ENCODE measurements around the gene PCIF1. TPM values are rescaled to one million over a fixed set of nuclear protein-coding genes. Genes with fewer than 3 reads are reported as not detected.

The PCIF1 gene
- total and polyA plus RNA-seq, 9 of the 15 experiments (the other 6 are each of a cell fraction or from before 2014, with no cell fraction given) = 5.8 to 29.4 (median 11.3) TPM

DNA sequence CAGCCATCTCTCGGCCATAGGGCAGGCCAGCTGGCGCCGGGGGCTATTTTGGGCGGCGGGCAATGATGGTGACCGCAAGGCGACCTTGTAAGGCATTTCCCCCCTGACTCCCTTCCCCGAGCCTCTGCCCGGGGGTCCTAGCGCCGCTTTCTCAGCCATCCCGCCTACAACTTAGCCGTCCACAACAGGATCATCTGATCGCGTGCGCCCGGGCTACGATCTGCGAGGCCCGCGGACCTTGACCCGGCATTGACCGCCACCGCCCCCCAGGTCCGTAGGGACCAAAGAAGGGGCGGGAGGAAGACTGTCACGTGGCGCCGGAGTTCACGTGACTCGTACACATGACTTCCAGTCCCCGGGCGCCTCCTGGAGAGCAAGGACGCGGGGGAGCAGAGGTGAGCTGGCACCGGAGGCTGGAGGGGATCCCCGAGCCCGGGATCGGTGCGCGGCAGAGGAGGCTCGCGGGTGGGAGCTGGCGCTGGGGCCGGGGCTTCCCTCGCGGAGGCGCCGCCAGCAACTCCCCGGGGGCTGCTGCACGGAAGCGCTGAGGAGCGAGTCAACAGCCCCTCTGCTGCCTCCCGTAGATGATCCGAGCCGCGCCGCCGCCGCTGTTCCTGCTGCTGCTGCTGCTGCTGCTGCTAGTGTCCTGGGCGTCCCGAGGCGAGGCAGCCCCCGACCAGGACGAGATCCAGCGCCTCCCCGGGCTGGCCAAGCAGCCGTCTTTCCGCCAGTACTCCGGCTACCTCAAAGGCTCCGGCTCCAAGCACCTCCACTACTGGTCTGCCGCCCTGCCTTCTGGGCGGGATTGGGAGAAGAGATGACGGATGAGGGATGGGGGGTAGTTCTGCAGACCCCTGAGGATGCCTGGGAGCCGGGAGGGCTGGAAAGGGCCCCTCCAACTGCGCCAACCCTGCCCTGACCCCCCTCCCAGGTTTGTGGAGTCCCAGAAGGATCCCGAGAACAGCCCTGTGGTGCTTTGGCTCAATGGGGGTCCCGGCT, 43.2 kb upstream of the PCIF1 start, which contains the start of the genes CTSA and NEURL2 (continued):
- TF ChIP-seq DEAF1 (CRISPR knock-in tag; IDR thresholded peaks at IDR 0.05) (no peak), GATAD2B (IDR thresholded peaks at IDR 0.05; ENCODE audit: borderline replicate concordance) (no peak), RBM25 (IDR thresholded peaks at IDR 0.05; ENCODE audit: low read depth, low read length, severe bottlenecking) (no peak), ZNF165 (CRISPR knock-in tag; IDR thresholded peaks at IDR 0.05; ENCODE audit: borderline replicate concordance) (no peak), NR3C1 (CRISPR knock-in tag; IDR thresholded peaks at IDR 0.05) (no peak), TBL1XR1 (IDR thresholded peaks at IDR 0.05; ENCODE audit: low read length in 2 of 2) (no peak), USF1 (CRISPR knock-in tag; IDR thresholded peaks at IDR 0.05) (peak; percentile 100), TEAD2 (tag; IDR thresholded peaks at IDR 0.05) (no peak), TARDBP (IDR thresholded peaks at IDR 0.05) (no peak), CBX2 (IDR thresholded peaks at IDR 0.05; ENCODE audit: insufficient read depth, low read length, poor library complexity, severe bottlenecking) (no peak), HLTF (IDR thresholded peaks at IDR 0.05) (no peak), TCF3 (CRISPR knock-in tag; IDR thresholded peaks at IDR 0.05) (no peak), ILK (tag; IDR thresholded peaks at IDR 0.05; ENCODE audit: borderline replicate concordance, low read depth) (no peak), U2AF2 (optimal IDR thresholded peaks at IDR 0.05; ENCODE audit: low read depth, low read length) (no peak), FUS (optimal IDR thresholded peaks at IDR 0.05; ENCODE audit: low read depth, low read length) (no peak), SP2 (IDR thresholded peaks at IDR 0.05; ENCODE audit: extremely low read depth, low read depth, low read length, poor library complexity, severe bottlenecking) (peak; percentile 32), ZNF644 (tag; IDR thresholded peaks at IDR 0.05; ENCODE audit: low read depth) (no peak), U2AF1 (optimal IDR thresholded peaks at IDR 0.05; ENCODE audit: low read depth, low read length) (no peak), NCOA1 (IDR thresholded peaks at IDR 0.05; ENCODE audit: low read depth) (no peak), SMARCA5 (IDR thresholded peaks at IDR 0.05) (no peak), MAZ (CRISPR knock-in tag; conservative IDR thresholded peaks at IDR 0.05 in 1 of 2, IDR thresholded peaks at IDR 0.05 in 1 of 2) (peak; percentile 75 to 91), TRIM28 (IDR thresholded peaks at IDR 0.05) (no peak), ZNF347 (CRISPR knock-in tag; IDR thresholded peaks at IDR 0.05; ENCODE audit: low read depth) (no peak)
- TF ChIP-seq, protein P1, sequence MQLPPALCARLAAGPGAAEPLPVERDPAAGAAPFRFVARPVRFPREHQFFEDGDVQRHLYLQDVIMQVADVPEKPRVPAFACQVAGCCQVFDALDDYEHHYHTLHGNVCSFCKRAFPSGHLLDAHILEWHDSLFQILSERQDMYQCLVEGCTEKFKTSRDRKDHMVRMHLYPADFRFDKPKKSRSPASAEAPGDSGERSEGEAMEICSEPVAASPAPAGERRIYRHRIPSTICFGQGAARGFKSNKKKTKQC (CRISPR knock-in tag; IDR thresholded peaks at IDR 0.05) = no peak
- TF ChIP-seq, protein P2, sequence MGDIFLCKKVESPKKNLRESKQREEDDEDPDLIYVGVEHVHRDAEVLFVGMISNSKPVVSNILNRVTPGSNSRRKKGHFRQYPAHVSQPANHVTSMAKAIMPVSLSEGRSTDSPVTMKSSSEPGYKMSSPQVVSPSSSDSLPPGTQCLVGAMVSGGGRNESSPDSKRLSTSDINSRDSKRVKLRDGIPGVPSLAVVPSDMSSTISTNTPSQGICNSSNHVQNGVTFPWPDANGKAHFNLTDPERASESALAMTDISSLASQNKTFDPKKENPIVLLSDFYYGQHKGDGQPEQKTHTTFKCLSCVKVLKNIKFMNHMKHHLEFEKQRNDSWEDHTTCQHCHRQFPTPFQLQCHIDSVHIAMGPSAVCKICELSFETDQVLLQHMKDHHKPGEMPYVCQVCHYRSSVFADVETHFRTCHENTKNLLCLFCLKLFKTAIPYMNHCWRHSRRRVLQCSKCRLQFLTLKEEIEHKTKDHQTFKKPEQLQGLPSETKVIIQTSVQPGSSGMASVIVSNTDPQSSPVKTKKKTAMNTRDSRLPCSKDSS (IDR thresholded peaks at IDR 0.05; ENCODE audit: low read depth, partially characterized antibody) = no peak

Measured in K562 (cell line).